ENCODE measurements around the gene LBX2. TPM values are rescaled to one million over a fixed set of nuclear protein-coding genes. Genes with fewer than 3 reads are reported as not detected.

Gene LBX2
- total RNA-seq, 1 experiment from 2014 or later = not detected

- POLR2A ChIA-PET = no interaction called here
- Mint-ChIP-seq H3K27me3 (ENCODE audit: insufficient read depth, unreplicated experiment) (no peaks in the 10 kb centered on the region), H3K4me3 (ENCODE audit: unreplicated experiment) (no peak overlapping the region), H3K4me1 (ENCODE audit: insufficient read depth, unreplicated experiment) (peaks cover 13% of the 10 kb centered on the region), H3K9me3 (ENCODE audit: unreplicated experiment) (no peaks in the 10 kb centered on the region), H3K36me3 (ENCODE audit: insufficient read depth, unreplicated experiment) (no peaks in the 10 kb centered on the region), H3K27ac (ENCODE audit: low read depth, unreplicated experiment) (peak overlapping the region; percentile 49)
- no peak for DNase-seq (ENCODE audit: unreplicated experiment)
- no peak for TF ChIP-seq CTCF (IDR thresholded peaks at IDR 0.05; ENCODE audit: unreplicated experiment)
- no TSS peak for BruUV-seq (replicated peaks)
- CTCF ChIA-PET = interaction anchor here (0.6 to 0.9 kb wide), 2 partner anchors 53 to 381 kb away, joined by 4 read pairs; partner anchors contain the start of genes CCDC142 and TTC31
- intact Hi-C loops (cut with micrococcal nuclease) = no loop called here
These were observed 37.0 kb upstream of the LBX2 start for GRCh38 chr2:74536166-74536950.

- Mint-ChIP-seq H3K4me1 (ENCODE audit: insufficient read depth, unreplicated experiment) (peaks cover 18% of the 10 kb centered on the region), H3K27me3 (ENCODE audit: insufficient read depth, unreplicated experiment) (no peaks in the 10 kb centered on the region), H3K36me3 (ENCODE audit: insufficient read depth, unreplicated experiment) (no peaks in the 10 kb centered on the region), H3K4me3 (ENCODE audit: unreplicated experiment) (no peak overlapping the region), H3K9me3 (ENCODE audit: unreplicated experiment) (no peaks in the 10 kb centered on the region), H3K27ac (ENCODE audit: low read depth, unreplicated experiment) (no peak overlapping the region)
- BruUV-seq (replicated peaks) = no TSS peak
- ChIA-PET POLR2A (no interaction called here), CTCF (interaction anchor here (0.6 to 0.9 kb wide), 2 partner anchors 52 to 382 kb away, joined by 4 read pairs; partner anchors contain the start of genes CCDC142 and TTC31)
- TF ChIP-seq CTCF (IDR thresholded peaks at IDR 0.05; ENCODE audit: unreplicated experiment) = no peak
- intact Hi-C loops (cut with micrococcal nuclease) = no loop called here
- DNase-seq (ENCODE audit: unreplicated experiment) = no peak
These were observed 36.1 kb upstream of the LBX2 start for GRCh38 chr2:74535440-74535965.

- no TSS peak for BruUV-seq (replicated peaks)
- Mint-ChIP-seq H3K9me3 (ENCODE audit: unreplicated experiment) (no peaks in the 10 kb centered on the region), H3K4me1 (ENCODE audit: insufficient read depth, unreplicated experiment) (peaks cover 18% of the 10 kb centered on the region), H3K4me3 (ENCODE audit: unreplicated experiment) (no peak overlapping the region), H3K27me3 (ENCODE audit: insufficient read depth, unreplicated experiment) (no peaks in the 10 kb centered on the region), H3K27ac (ENCODE audit: low read depth, unreplicated experiment) (no peak overlapping the region), H3K36me3 (ENCODE audit: insufficient read depth, unreplicated experiment) (peaks cover under 1% of the 10 kb centered on the region)
- intact Hi-C loops (cut with micrococcal nuclease) = loop anchor here (5.0 kb wide), 1 partner anchor 197 kb away; no protein-coding TSS in a partner anchor
- ChIA-PET CTCF (interaction anchor here (0.7 to 1.5 kb wide), 5 partner anchors 11 to 54 kb away, joined by 3 to 8 read pairs (median 5); partner anchors contain the start of genes CCDC142 and TTC31), POLR2A (no interaction called here)
- DNase-seq (ENCODE audit: unreplicated experiment) = no peak
- no peak for TF ChIP-seq CTCF (IDR thresholded peaks at IDR 0.05; ENCODE audit: unreplicated experiment)
These were observed 35.0 kb upstream of the LBX2 start for GRCh38 chr2:74534411-74534810.

- Mint-ChIP-seq H3K4me1 (ENCODE audit: insufficient read depth, unreplicated experiment) (peaks cover 19% of the 10 kb centered on the region), H3K36me3 (ENCODE audit: insufficient read depth, unreplicated experiment) (peaks cover 4% of the 10 kb centered on the region), H3K27ac (ENCODE audit: low read depth, unreplicated experiment) (no peak overlapping the region), H3K27me3 (ENCODE audit: insufficient read depth, unreplicated experiment) (no peaks in the 10 kb centered on the region), H3K9me3 (ENCODE audit: unreplicated experiment) (no peaks in the 10 kb centered on the region), H3K4me3 (ENCODE audit: unreplicated experiment) (no peak overlapping the region)
- no peak for TF ChIP-seq CTCF (IDR thresholded peaks at IDR 0.05; ENCODE audit: unreplicated experiment)
- CTCF ChIA-PET = interaction anchor here (0.6 to 3.8 kb wide), 12 partner anchors 12 to 78 kb away, joined by 3 to 71 read pairs (median 5); partner anchors contain the start of genes CCDC142 and TTC31
- no TSS peak for BruUV-seq (replicated peaks)
- POLR2A ChIA-PET = interaction anchor here (4.7 to 8.1 kb wide), 2 partner anchors 27 to 54 kb away, joined by 34 to 135 read pairs; partner anchors contain the start of gene PCGF1
- intact Hi-C loops (cut with micrococcal nuclease) = loop anchor here (5.0 kb wide), 1 partner anchor 196 kb away; no protein-coding TSS in a partner anchor
- DNase-seq (ENCODE audit: unreplicated experiment) = no peak
These were observed 34.1 kb upstream of the LBX2 start for GRCh38 chr2:74533464-74533863.
